HepG2 (cell line): ENCODE data around the gene PLEKHG2. TPM values are rescaled to one million over a fixed set of nuclear protein-coding genes. Genes with fewer than 3 reads are reported as not detected.

ENCODE experiments used
- GTF3A ChIP-seq: sonication (generic); formaldehyde crosslinking; conservative IDR thresholded peaks from 2 replicates; pipeline ENCODE4 v1.4.0; 2020; ENCODE audit warnings: mild to moderate bottlenecking, missing genetic modification reagents
- KLF11 ChIP-seq: IDR thresholded peaks from 2 replicates; pipeline ENCODE4 v1.6.1; 2016; ENCODE audit warnings: missing compliant biosample characterization
- NFE2L2 ChIP-seq: fragments of 150-350 bp; IDR thresholded peaks from 2 replicates; pipeline ENCODE4 v1.6.1; 2014; ENCODE audit warnings: low read length
- PTBP1 ChIP-seq: fragments of 200-400 bp; formaldehyde crosslinking; IDR thresholded peaks from 2 replicates; pipeline ENCODE4 v1.6.1; 2018; ENCODE audit warnings: low read length, low read depth; ENCODE audit not compliant: poor library complexity, severe bottlenecking
- RNF2 ChIP-seq: fragments of 450-650 bp; conservative IDR thresholded peaks from 2 replicates; pipeline ENCODE4 v1.6.1; 2016; ENCODE audit warnings: low read depth
- SRY ChIP-seq: sonication (generic); formaldehyde crosslinking; IDR thresholded peaks from 2 replicates; pipeline ENCODE4 v1.8.0; 2022; ENCODE audit warnings: mild to moderate bottlenecking, missing genetic modification reagents
- TBX2 ChIP-seq: sonication (generic); formaldehyde crosslinking; IDR thresholded peaks from 2 replicates; pipeline ENCODE4 v1.5.0; 2020; ENCODE audit warnings: missing genetic modification reagents, mild to moderate bottlenecking, borderline replicate concordance
- ZFY ChIP-seq: sonication (generic); formaldehyde crosslinking; IDR thresholded peaks from 2 replicates; pipeline ENCODE4 v1.4.0; 2020; ENCODE audit warnings: missing genetic modification reagents
- ZMAT5 ChIP-seq: sonication (generic); formaldehyde crosslinking; IDR thresholded peaks from 2 replicates; pipeline ENCODE4 v1.5.0; 2020; ENCODE audit warnings: mild to moderate bottlenecking, low read depth, missing genetic modification reagents, borderline replicate concordance
- ZNF142 ChIP-seq: sonication (generic); formaldehyde crosslinking; IDR thresholded peaks from 2 replicates; pipeline ENCODE4 v1.4.0; 2020; ENCODE audit warnings: missing genetic modification reagents
- ZNF180 ChIP-seq: sonication (generic); formaldehyde crosslinking; IDR thresholded peaks from 2 replicates; pipeline ENCODE4 v1.4.0; 2020; ENCODE audit warnings: low read depth, missing genetic modification reagents, borderline replicate concordance
- ZNF280B ChIP-seq: sonication (generic); formaldehyde crosslinking; IDR thresholded peaks from 2 replicates; pipeline ENCODE4 v1.5.0; 2020; ENCODE audit warnings: missing genetic modification reagents, mild to moderate bottlenecking, borderline replicate concordance
- ZNF44 ChIP-seq: sonication (generic); formaldehyde crosslinking; IDR thresholded peaks from 2 replicates; pipeline ENCODE4 v1.5.1; 2020; ENCODE audit warnings: mild to moderate bottlenecking, missing genetic modification reagents
- ZNF501 ChIP-seq: sonication (generic); formaldehyde crosslinking; IDR thresholded peaks from 2 replicates; pipeline ENCODE4 v1.5.1; 2020; ENCODE audit warnings: mild to moderate bottlenecking, moderate library complexity, missing genetic modification reagents
- ZNF562 ChIP-seq: sonication (generic); formaldehyde crosslinking; IDR thresholded peaks from 2 replicates; pipeline ENCODE4 v1.8.0; 2022; ENCODE audit warnings: missing genetic modification reagents, borderline replicate concordance
- ZNF572 ChIP-seq: sonication (generic); formaldehyde crosslinking; IDR thresholded peaks from 2 replicates; pipeline ENCODE4 v1.5.1; 2020; ENCODE audit warnings: mild to moderate bottlenecking, missing genetic modification reagents
- ZNF607 ChIP-seq: sonication (generic); formaldehyde crosslinking; IDR thresholded peaks from 2 replicates; pipeline ENCODE4 v1.5.1; 2020; ENCODE audit warnings: missing genetic modification reagents, mild to moderate bottlenecking, borderline replicate concordance
- ZNF704 ChIP-seq: sonication (generic); formaldehyde crosslinking; IDR thresholded peaks from 2 replicates; pipeline ENCODE4 v1.8.1; 2023; ENCODE audit warnings: mild to moderate bottlenecking, inconsistent platforms, moderate library complexity, missing genetic modification reagents, borderline replicate concordance
- ZNF782 ChIP-seq: sonication (generic); formaldehyde crosslinking; IDR thresholded peaks from 2 replicates; pipeline ENCODE4 v1.4.0; 2020; ENCODE audit warnings: missing genetic modification reagents, mild to moderate bottlenecking, borderline replicate concordance
- ZNF879 ChIP-seq: sonication (generic); formaldehyde crosslinking; IDR thresholded peaks from 2 replicates; pipeline ENCODE4 v1.8.1; 2023; ENCODE audit warnings: missing genetic modification reagents
- ZSCAN22 ChIP-seq: sonication (generic); formaldehyde crosslinking; IDR thresholded peaks from 2 replicates; pipeline ENCODE4 v1.4.0; 2020; ENCODE audit warnings: mild to moderate bottlenecking, missing genetic modification reagents
- ZZZ3 ChIP-seq: sonication (generic); formaldehyde crosslinking; IDR thresholded peaks from 2 replicates; pipeline ENCODE4 v1.4.0; 2020; ENCODE audit warnings: missing genetic modification reagents, mild to moderate bottlenecking, borderline replicate concordance
- polyA plus RNA-seq, 8 experiments: library from polyadenylated mRNA; depleted of rRNA in 3 of 8; stranded (reverse) in 7 of 8; unstranded in 1 of 8; fragments of >200 nt; fragmentation: Illumina TruSeq in 4 of 8; extraction: Trizol in 4 of 8; gene quantifications; 2 replicates each; pipeline versions ENCODE4 v1.2.1 to v1.2.3, GENCODE V29; 2011 to 2016; ENCODE audit warnings: low read depth in 4 of 8, missing spikeins in 1 of 8, mixed read lengths in 1 of 8; ENCODE audit not compliant: insufficient read depth in 1 of 8
- total RNA-seq, 5 experiments: library from RNA; depleted of rRNA; stranded (reverse); fragments of >200 nt; fragmentation: Illumina TruSeq; extraction: Trizol; gene quantifications; 2 replicates each; pipeline ENCODE4 v1.2.3, GENCODE V29; 2016; ENCODE audit warnings: low read depth in 1 of 5

PLEKHG2 gene
- total and polyA plus RNA-seq, 2 of the 13 experiments (the other 11 are each of a cell fraction or from before 2014, with no cell fraction given), result 3.6 to 6.8 TPM

GRCh38 chr19:39398297-39398864 is 14.1 kb upstream of the PLEKHG2 start (continued):
- TF ChIP-seq PTBP1 (peak; percentile 73), NFE2L2 (no peak), ZNF879 (CRISPR knock-in tag) (no peak), ZZZ3 (CRISPR knock-in tag) (no peak), ZMAT5 (no peak), GTF3A (no peak), ZSCAN22 (no peak), ZNF280B (CRISPR knock-in tag) (no peak), ZFY (CRISPR knock-in tag) (peak; percentile 12; the same call in 1 of the 2 replicates), ZNF562 (CRISPR knock-in tag) (no peak), ZNF572 (0 out of 2 replicates have a peak, but pooled peaks have one; percentile 13), ZNF607 (CRISPR knock-in tag) (no peak), SRY (peak; percentile 20; the same call in 1 of the 2 replicates), ZNF782 (CRISPR knock-in tag) (no peak), TBX2 (CRISPR knock-in tag) (0 out of 2 replicates have a peak, but pooled peaks have one; percentile 37), ZNF180 (no peak), ZNF501 (CRISPR knock-in tag) (peak; percentile 76), ZNF704 (no peak), ZNF44 (no peak), KLF11 (0 out of 2 replicates have a peak, but pooled peaks have one; percentile 33), ZNF142 (CRISPR knock-in tag) (0 out of 2 replicates have a peak, but pooled peaks have one; percentile 20), RNF2 (no peak)
